HepG2 (cell line): ENCODE data around the gene COMMD4. TPM values are rescaled to one million over a fixed set of nuclear protein-coding genes. Genes with fewer than 3 reads are reported as not detected.

Source experiments
- DDIT3 ChIP-seq: sonication (generic); formaldehyde crosslinking; IDR thresholded peaks from 2 replicates; pipeline ENCODE4 v1.4.0; 2020; ENCODE audit warnings: mild to moderate bottlenecking, missing genetic modification reagents
- DR1 ChIP-seq: sonication (generic); formaldehyde crosslinking; IDR thresholded peaks from 2 replicates; pipeline ENCODE4 v1.8.0; 2021; ENCODE audit warnings: mild to moderate bottlenecking, missing genetic modification reagents, inconsistent platforms
- DZIP1 ChIP-seq: sonication (generic); formaldehyde crosslinking; IDR thresholded peaks from 2 replicates; pipeline ENCODE4 v1.5.0; 2020; ENCODE audit warnings: mild to moderate bottlenecking, missing genetic modification reagents
- LBX2 ChIP-seq: sonication (generic); formaldehyde crosslinking; IDR thresholded peaks from 2 replicates; pipeline ENCODE4 v1.5.0; 2020; ENCODE audit warnings: missing genetic modification reagents, mild to moderate bottlenecking, borderline replicate concordance
- MIER3 ChIP-seq: IDR thresholded peaks from 2 replicates; pipeline ENCODE4 v1.6.1; 2016; ENCODE audit warnings: missing compliant biosample characterization, borderline replicate concordance
- PAXIP1 ChIP-seq: sonication (generic); formaldehyde crosslinking; conservative IDR thresholded peaks from 2 replicates; pipeline ENCODE4 v1.4.0; 2020; ENCODE audit warnings: mild to moderate bottlenecking, missing genetic modification reagents, moderate library complexity
- SIN3B ChIP-seq: fragments of 150-350 bp; IDR thresholded peaks from 2 replicates; pipeline ENCODE4 v1.6.1; 2014; ENCODE audit warnings: low read length
- SP4 ChIP-seq: sonication (generic); formaldehyde crosslinking; IDR thresholded peaks from 2 replicates; pipeline ENCODE4 v1.8.1; 2023; ENCODE audit warnings: mild to moderate bottlenecking, missing genetic modification reagents
- THAP11 ChIP-seq: IDR thresholded peaks from 2 replicates; pipeline ENCODE4 v1.6.1; 2016; ENCODE audit warnings: missing biosample characterization, missing genetic modification reagents
- YEATS4 ChIP-seq: sonication (generic); formaldehyde crosslinking; IDR thresholded peaks from 2 replicates; pipeline ENCODE4 v1.4.0; 2020; ENCODE audit warnings: missing genetic modification reagents, borderline replicate concordance
- ZBTB37 ChIP-seq: sonication (generic); formaldehyde crosslinking; IDR thresholded peaks from 2 replicates; pipeline ENCODE4 v1.4.0; 2020; ENCODE audit warnings: mild to moderate bottlenecking, missing genetic modification reagents
- ZBTB7B ChIP-seq: sonication (generic); formaldehyde crosslinking; IDR thresholded peaks from 2 replicates; pipeline ENCODE4 v1.4.0; 2020; ENCODE audit warnings: missing genetic modification reagents
- ZC3H4 ChIP-seq: sonication (generic); formaldehyde crosslinking; IDR thresholded peaks from 2 replicates; pipeline ENCODE4 v1.4.0; 2020; ENCODE audit warnings: missing genetic modification reagents, borderline replicate concordance
- ZFP41 ChIP-seq: sonication (generic); formaldehyde crosslinking; IDR thresholded peaks from 2 replicates; pipeline ENCODE4 v1.4.0; 2020; ENCODE audit warnings: mild to moderate bottlenecking, missing genetic modification reagents, borderline replicate concordance
- ZNF280B ChIP-seq: sonication (generic); formaldehyde crosslinking; IDR thresholded peaks from 2 replicates; pipeline ENCODE4 v1.5.0; 2020; ENCODE audit warnings: missing genetic modification reagents, mild to moderate bottlenecking, borderline replicate concordance
- ZNF607 ChIP-seq: sonication (generic); formaldehyde crosslinking; IDR thresholded peaks from 2 replicates; pipeline ENCODE4 v1.5.1; 2020; ENCODE audit warnings: missing genetic modification reagents, mild to moderate bottlenecking, borderline replicate concordance
- ZNF614 ChIP-seq: IDR thresholded peaks from 2 replicates; pipeline ENCODE4 v1.6.1; 2018; ENCODE audit warnings: missing biosample characterization, missing genetic modification reagents, inconsistent platforms, borderline replicate concordance
- ZNF747 ChIP-seq: sonication (generic); formaldehyde crosslinking; IDR thresholded peaks from 2 replicates; pipeline ENCODE4 v1.8.1; 2023; ENCODE audit warnings: missing genetic modification reagents, mild to moderate bottlenecking, borderline replicate concordance
- polyA plus RNA-seq, 8 experiments: library from polyadenylated mRNA; depleted of rRNA in 3 of 8; stranded (reverse) in 7 of 8; unstranded in 1 of 8; fragments of >200 nt; fragmentation: Illumina TruSeq in 4 of 8; extraction: Trizol in 4 of 8; gene quantifications; 2 replicates each; pipeline versions ENCODE4 v1.2.1 to v1.2.3, GENCODE V29; 2011 to 2016; ENCODE audit warnings: low read depth in 4 of 8, missing spikeins in 1 of 8, mixed read lengths in 1 of 8; ENCODE audit not compliant: insufficient read depth in 1 of 8
- total RNA-seq, 5 experiments: library from RNA; depleted of rRNA; stranded (reverse); fragments of >200 nt; fragmentation: Illumina TruSeq; extraction: Trizol; gene quantifications; 2 replicates each; pipeline ENCODE4 v1.2.3, GENCODE V29; 2016; ENCODE audit warnings: low read depth in 1 of 5

The COMMD4 gene
- total and polyA plus RNA-seq, 2 of the 13 experiments (the other 11 are each of a cell fraction or from before 2014, with no cell fraction given), result 45.8 to 89.9 TPM

GRCh38 chr15:75335705-75336355, at the start of gene COMMD4 (continued):
- TF ChIP-seq ZNF614, result 0 out of 2 replicates have a peak, but pooled peaks have one; percentile 74
- peak; percentile 85 for TF ChIP-seq YEATS4
- 0 out of 2 replicates have a peak, but pooled peaks have one; percentile 42 for TF ChIP-seq DR1 (CRISPR knock-in tag)
- TF ChIP-seq SP4 (CRISPR knock-in tag), result 0 out of 2 replicates have a peak, but pooled peaks have one; percentile 66
- TF ChIP-seq ZNF747 (CRISPR knock-in tag), result peak; percentile 15; the same call in 1 of the 2 replicates
- 0 out of 2 replicates have a peak, but pooled peaks have one; percentile 31 for TF ChIP-seq LBX2 (CRISPR knock-in tag)
- peak; percentile 47; the same call in 1 of the 2 replicates for TF ChIP-seq ZNF607 (CRISPR knock-in tag)
- TF ChIP-seq THAP11 (CRISPR knock-in tag), result peak; percentile 91
- peak; percentile 91 for TF ChIP-seq SIN3B
- TF ChIP-seq ZC3H4 (CRISPR knock-in tag), result peak; percentile 39; the same call in 1 of the 2 replicates
- TF ChIP-seq PAXIP1 (CRISPR knock-in tag), result peak; percentile 35; the same call in 1 of the 2 replicates
- peak; percentile 90 for TF ChIP-seq ZBTB7B (CRISPR knock-in tag)
- TF ChIP-seq DDIT3 (CRISPR knock-in tag), result no peak
- TF ChIP-seq ZNF280B (CRISPR knock-in tag), result peak; percentile 85
- TF ChIP-seq DZIP1 (CRISPR knock-in tag), result 0 out of 2 replicates have a peak, but pooled peaks have one; percentile 51
- 0 out of 2 replicates have a peak, but pooled peaks have one; percentile 31 for TF ChIP-seq ZBTB37
- no peak for TF ChIP-seq ZFP41 (CRISPR knock-in tag)
- TF ChIP-seq MIER3 (CRISPR knock-in tag), result peak; percentile 80
